Measurements from ENCODE around the gene BMP6.

Gene BMP6

GRCh38 chr6:7725849-7726415 is at the start of gene BMP6:
Gene BMP6, plus strand, starts transcription at chr6:7726099. Its CDS starts 857 bp downstream, at chr6:7726956.
- DNase-seq (ENCODE audit: low spot score) = peak; percentile 99

- no peak for DNase-seq (ENCODE audit: low spot score)
Measured at GRCh38 chr6:7677229-7677628, 48.7 kb upstream of the BMP6 start.

- DNase-seq (ENCODE audit: low spot score) = no peak
Measured at GRCh38 chr6:7680393-7681075, 45.4 kb upstream of the BMP6 start.

DNA sequence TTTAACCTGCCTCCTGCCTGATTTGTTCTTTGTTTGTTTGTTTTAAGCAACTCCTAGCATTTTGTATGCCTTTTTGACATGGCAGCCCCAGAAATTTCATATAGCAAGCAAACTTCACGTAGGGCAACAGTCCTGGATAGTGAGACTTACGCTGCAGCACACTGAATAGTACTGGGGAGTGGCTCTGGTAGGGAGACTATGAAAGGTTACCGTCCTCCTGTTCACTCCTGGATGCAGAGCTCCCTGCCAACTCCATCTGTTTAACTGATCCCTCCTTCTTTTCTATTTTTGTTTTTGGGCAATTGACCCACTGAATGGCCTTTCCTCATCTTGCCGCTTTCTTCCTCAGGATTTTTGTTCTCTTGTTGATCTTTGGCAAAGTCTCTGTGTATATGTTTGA is 44.5 kb upstream of the BMP6 start:
- no peak for DNase-seq (ENCODE audit: low spot score)

GRCh38 chr6:7684076-7684475 is 41.8 kb upstream of the BMP6 start:
- DNase-seq (ENCODE audit: low spot score) = no peak

DNA sequence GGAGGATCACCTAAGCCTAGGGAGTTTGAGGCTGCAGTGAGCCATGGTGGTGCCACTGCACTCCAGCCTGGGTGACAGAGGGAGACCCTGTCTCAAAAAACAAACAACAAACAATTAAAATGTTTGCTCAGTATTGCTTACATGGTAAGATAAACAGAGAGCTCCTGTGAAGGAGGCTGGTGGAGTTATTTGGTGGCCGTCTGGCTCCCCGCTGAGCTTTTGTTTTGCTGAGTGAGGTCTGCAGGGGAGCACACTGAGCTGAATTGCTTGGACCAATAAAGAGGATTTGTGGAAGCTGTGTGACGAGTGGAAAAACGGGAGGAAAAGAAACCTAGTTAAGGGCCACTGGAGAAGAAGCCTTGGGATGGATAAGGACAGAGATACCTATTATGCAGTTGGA is 41.1 kb upstream of the BMP6 start:
- peak; percentile 65 for DNase-seq (ENCODE audit: low spot score)

GRCh38 chr6:7685276-7685675 is 40.6 kb upstream of the BMP6 start:
- no peak for DNase-seq (ENCODE audit: low spot score)

DNA sequence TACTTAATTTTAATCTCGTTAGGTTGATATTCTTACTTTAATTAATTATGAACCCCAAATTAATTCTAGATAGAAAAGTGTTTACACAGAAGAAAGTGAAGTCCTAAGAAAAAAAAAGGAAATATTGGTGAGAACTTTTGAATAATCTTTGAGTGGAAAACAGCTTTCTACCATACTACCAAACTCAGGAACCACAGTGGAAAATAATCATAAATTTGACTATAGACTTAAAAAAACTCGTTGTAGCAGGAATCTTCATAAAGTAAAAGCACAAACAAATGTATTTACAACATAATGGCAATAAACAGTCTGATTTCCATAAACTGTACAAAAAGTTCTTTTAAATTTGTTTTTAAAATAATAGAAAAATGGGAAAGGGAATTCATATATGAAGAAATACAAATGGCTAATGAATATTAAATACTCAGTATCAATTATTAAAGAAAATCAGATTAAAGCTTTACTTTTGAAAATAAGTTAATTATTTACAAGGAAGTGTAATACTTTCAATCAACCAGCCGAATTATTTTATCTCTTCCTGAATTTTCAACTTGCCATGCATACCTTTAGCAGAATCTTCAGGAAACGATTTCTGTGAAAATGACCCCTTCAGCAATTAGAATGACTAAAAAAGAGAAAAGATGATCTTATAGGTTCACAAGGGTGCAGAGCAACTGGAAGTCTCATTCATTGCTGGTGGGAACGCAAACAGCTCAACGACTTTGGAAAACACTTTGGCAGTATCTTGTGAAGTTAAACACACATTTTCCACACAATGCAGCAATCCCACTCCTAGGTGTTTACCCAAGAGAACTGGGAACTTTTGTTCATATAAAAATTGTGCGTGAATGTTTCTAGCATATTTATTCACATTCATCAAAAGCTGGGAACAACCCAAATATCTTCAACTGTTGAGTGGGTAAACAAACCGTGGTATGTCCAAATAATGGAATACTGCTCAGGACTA is 38.5 kb upstream of the BMP6 start:
- DNase-seq (ENCODE audit: low spot score) = no peak

GRCh38 chr6:7691021-7691420 is 34.9 kb upstream of the BMP6 start:
- DNase-seq (ENCODE audit: low spot score) = no peak

- peak; percentile 59 for DNase-seq (ENCODE audit: low spot score)
Measured at GRCh38 chr6:7691675-7692452, 34.0 kb upstream of the BMP6 start.

- peak; percentile 22 for DNase-seq (ENCODE audit: low spot score)
Measured at GRCh38 chr6:7692453-7692784, 33.5 kb upstream of the BMP6 start.

DNA sequence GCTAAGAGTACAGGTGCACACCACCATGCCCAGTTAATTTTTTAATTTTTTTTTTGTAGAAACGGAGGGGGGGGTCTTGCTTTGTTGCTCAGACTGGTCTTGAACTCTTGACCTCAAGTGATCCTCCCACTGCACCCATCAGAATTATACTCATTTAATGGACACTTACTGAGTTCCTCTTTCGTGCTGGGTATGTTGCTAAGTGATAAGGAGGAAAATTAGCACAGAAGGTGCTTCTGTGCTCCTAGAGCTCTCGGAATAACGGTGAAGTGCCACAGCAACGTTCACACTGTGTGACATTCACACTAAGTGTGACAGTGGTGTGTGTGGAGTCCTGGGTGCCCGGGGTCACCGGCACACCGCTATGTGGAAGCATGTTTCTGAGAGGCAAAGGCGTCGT is 32.1 kb upstream of the BMP6 start:
- DNase-seq (ENCODE audit: low spot score) = no peak

DNA sequence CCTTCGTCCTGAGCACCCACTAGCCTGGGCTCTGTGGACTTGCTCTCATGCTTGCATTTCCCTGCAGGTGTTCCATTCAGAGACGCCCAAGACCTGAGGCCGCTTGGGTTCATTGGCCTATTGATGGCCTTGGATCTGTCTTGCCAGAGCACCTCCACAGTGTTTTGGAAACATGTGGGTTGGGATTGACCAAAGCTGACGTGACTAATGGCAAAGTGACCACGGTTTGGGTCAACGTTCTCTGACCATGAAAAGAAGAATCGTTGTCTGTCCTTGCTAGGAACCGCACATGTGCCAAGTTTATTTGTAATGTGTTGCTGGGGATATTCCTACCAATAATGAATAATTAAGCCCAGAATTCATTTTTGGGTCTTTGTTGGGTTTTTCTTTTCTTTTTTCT is 29.8 kb upstream of the BMP6 start:
- DNase-seq (ENCODE audit: low spot score) = no peak

- DNase-seq (ENCODE audit: low spot score) = no peak
Measured at GRCh38 chr6:7697432-7697819, 28.5 kb upstream of the BMP6 start.

DNA sequence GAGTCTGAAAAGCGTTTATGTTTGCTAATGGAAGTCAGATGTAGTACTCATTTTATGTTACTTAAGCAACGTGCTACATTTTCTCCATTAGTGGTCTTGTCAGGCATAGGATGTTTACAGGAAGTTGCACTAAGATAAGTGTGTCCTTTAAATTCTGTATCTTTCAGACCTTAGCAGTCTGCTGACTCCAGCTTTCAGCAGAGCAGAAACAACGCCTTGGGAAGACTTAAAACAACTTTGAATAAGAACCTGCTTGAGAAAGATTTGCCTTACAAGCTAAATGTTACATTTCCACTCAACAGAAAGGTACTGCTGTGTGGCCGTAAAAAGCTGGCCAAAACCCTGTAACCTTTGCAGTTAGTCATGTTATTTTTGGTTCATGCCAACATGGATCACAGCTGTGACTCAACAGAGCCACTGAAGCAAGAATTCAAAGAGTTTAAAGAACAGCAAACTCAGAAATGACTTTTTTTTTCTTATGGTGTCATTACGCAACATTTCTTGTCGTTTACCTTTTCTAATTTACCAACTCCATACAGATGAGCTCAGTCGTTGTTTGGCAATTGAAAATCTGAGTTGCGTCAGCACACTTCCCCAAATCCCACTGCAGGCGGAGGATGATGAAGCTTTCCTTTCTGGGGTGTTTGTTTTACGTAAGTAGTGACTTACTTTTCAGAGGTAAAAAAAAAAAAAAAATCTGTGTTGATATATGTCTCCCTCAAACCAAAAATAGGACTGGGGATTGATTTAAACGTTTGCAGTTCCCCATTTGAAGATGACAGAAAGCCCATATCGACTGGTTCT is 27.9 kb upstream of the BMP6 start:
- no peak for DNase-seq (ENCODE audit: low spot score)

GRCh38 chr6:7701212-7701834 is 24.6 kb upstream of the BMP6 start:
- DNase-seq (ENCODE audit: low spot score) = no peak

DNA sequence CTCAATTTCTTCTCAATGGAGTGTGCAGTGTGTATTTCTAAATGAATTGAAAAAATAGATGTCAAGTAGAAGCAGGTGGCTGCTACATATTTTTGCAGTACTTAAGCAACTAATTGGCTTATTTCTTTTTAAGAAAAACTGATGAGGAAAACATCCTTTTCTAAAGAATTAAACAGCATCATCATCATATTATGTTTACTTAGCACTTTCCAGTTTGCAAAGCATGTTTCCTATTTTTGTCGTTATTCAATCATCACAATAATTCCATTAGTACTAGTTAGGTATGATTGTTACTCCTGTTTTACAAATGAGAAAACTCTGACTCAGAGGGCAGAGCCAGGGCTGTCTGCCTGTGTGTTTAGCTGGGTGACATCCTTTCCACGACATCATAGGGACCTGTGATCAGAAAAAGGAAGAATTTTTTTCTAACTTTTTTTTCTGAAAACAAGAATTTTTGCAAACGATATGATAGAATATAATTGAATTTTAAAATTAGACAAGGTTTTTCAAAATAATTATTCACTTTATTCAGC is 22.7 kb upstream of the BMP6 start:
- no peak for DNase-seq (ENCODE audit: low spot score)

DNA sequence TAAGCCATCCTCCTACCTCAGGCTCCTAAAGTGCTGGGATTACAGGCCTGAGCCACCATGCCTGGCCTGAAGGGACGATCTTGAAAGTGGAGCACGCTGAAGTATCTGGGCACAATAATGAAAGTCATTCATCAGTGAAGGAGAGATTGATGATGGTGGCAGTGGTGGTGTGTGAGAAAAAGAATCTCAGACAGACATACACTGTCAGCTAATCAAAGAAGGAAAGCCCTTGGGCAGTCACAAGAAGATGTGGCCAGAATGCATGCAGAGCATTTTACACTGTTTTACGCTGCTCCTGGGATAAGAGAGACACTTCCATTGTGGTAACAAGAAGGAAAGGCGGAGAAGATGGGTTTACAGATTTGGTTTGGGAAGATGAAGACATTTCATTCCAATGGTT is 20.4 kb upstream of the BMP6 start:
- DNase-seq (ENCODE audit: low spot score) = no peak

GRCh38 chr6:7706269-7706668 is 19.6 kb upstream of the BMP6 start:
- no peak for DNase-seq (ENCODE audit: low spot score)

- DNase-seq (ENCODE audit: low spot score) = no peak
Measured at GRCh38 chr6:7707787-7708186, 18.1 kb upstream of the BMP6 start.

DNA sequence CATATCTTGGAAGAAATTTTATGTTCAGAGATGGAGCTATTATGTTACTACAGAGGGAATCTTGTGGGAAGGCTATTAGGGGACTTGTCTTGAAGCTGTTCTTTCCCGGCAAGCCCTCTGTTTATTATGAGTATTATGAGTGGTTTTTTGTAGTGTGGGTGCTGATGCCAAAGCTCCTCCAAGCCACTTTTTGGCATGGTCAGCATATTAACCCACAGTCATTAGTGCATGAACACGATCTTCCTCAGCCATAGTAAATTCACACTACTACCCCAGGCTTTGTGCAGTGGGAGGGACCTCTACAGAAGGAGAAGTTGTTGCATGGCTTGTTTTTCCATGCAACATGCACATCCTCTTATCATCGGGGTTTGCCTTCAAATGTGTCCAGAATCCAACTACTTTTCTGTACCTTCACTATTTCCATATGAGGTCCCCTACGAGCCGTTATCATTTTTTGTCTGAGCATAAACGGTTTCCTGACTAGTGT is 6.5 kb upstream of the BMP6 start:
- no peak for DNase-seq (ENCODE audit: low spot score)

All from iPS-NIHi11 (cell line).